Vagina (tissue), 2 donors: ENCODE results near the gene GAREM1.

Experiments used
- CTCF ChIP-seq, 3 experiments: fragments of 450-650 bp in 2 of 3; fragments of 200-600 bp in 1 of 3; sonication (generic) in 1 of 3; IDR thresholded peaks; one replicate each; pipeline ENCODE4 v1.5.1; 2017 to 2019; ENCODE audit warnings: antibody characterized with exemption in 3 of 3, mild to moderate bottlenecking in 2 of 3, moderate library complexity in 2 of 3
- POLR2A ChIP-seq, 2 donors: fragments of 450-650 bp; IDR thresholded peaks; one replicate each; pipeline ENCODE4 v1.6.1; 2017; ENCODE audit warnings: antibody characterized with exemption in 2 of 2, mild to moderate bottlenecking in 2 of 2, moderate library complexity in 2 of 2
- POLR2AphosphoS5 ChIP-seq, 2 donors: sonication (generic); formaldehyde crosslinking; IDR thresholded peaks; one replicate each; pipeline ENCODE4 v1.9.0; 2017; ENCODE audit warnings: antibody characterized with exemption in 2 of 2, mild to moderate bottlenecking in 2 of 2, low read depth in 1 of 2; ENCODE audit not compliant: insufficient read depth in 1 of 2

- no peak for TF ChIP-seq POLR2AphosphoS5 (IDR thresholded peaks at IDR 0.05; ENCODE audit: insufficient read depth in 1 of 2, low read depth in 1 of 2)
- TF ChIP-seq CTCF (IDR thresholded peaks at IDR 0.05): no peak
- no peak for TF ChIP-seq POLR2A (IDR thresholded peaks at IDR 0.05)
These were observed 38.4 kb upstream of the GAREM1 start for GRCh38 chr18:32509111-32509510.
